IMR-90 (cell line): ENCODE measurements around the gene TRIM10. TPM values are rescaled to one million over a fixed set of nuclear protein-coding genes. Genes with fewer than 3 reads are reported as not detected.

Experiments used
- ATAC-seq: fragments of 200-7000 bp; cut with Tn5 transposase; 2 replicates; pipeline ENCODE4 v1.9.1; 2020; ENCODE audit warnings: low read depth, mild to moderate bottlenecking, moderate library complexity
- BruUV-seq: library from RNA; stranded (reverse); fragments of 400-500 nt; replicated peaks from 2 replicates; lab custom pipeline; 2021; lab: Mats Ljungman, UMichigan
- CTCF ChIA-PET: fragments of 300-600 bp; formaldehyde crosslinking; extraction: SDS; loops from one replicate; lab custom pipeline; 2021; ENCODE audit warnings: antibody characterized with exemption; lab: Yijun Ruan, JAX
- POLR2A ChIA-PET: fragments of 300-600 bp; sonication (Branson Sonifier 250); formaldehyde crosslinking; loops from one replicate; lab custom pipeline; 2022; ENCODE audit warnings: antibody characterized with exemption; ENCODE audit not compliant: unreplicated experiment; lab: Charles Lee
- DNase-seq: peaks from one replicate; pipeline ENCODE4 v3.0.0; 2013
- H2AFZ ChIP-seq: replicated peaks from 2 replicates; pipeline ENCODE3; 2013; ENCODE audit warnings: low read length, mild to moderate bottlenecking; ENCODE audit not compliant: poor library complexity
- H2AK5ac ChIP-seq: 2 replicates; pipeline ENCODE4 v1.6.1; 2013; ENCODE audit warnings: low read depth, low read length, inconsistent platforms
- H2AK9ac ChIP-seq: replicated peaks from 2 replicates; pipeline ENCODE3; 2013; ENCODE audit warnings: mild to moderate bottlenecking, low read depth, low read length, moderate library complexity; ENCODE audit not compliant: poor library complexity
- H2BK120ac ChIP-seq: 2 replicates; pipeline ENCODE4 v1.6.1; 2013; ENCODE audit warnings: low read depth, low read length, inconsistent platforms
- H2BK15ac ChIP-seq: 3 replicates; pipeline ENCODE4 v1.6.1; 2013; ENCODE audit warnings: low read depth, low read length, inconsistent platforms
- H2BK20ac ChIP-seq: 2 replicates; pipeline ENCODE4 v1.6.1; 2013; ENCODE audit warnings: low read depth, mild to moderate bottlenecking, inconsistent platforms, low read length, moderate library complexity
- H2BK5ac ChIP-seq: 2 replicates; pipeline ENCODE4 v1.6.1; 2013; ENCODE audit warnings: mild to moderate bottlenecking, low read depth, low read length, inconsistent platforms; ENCODE audit not compliant: poor library complexity, severe bottlenecking
- H3K14ac ChIP-seq: replicated peaks from 2 replicates; pipeline ENCODE4 v1.6.1; 2013; ENCODE audit warnings: low read depth, low read length, inconsistent platforms
- H3K18ac ChIP-seq: 2 replicates; pipeline ENCODE4 v1.6.1; 2013; ENCODE audit warnings: low read depth, low read length, control low read depth
- H3K23ac ChIP-seq: 2 replicates; pipeline ENCODE4 v1.6.1; 2013; ENCODE audit warnings: low read depth, low read length, inconsistent platforms
- H3K27ac ChIP-seq: 2 replicates; pipeline ENCODE4 v1.5.1; 2013; ENCODE audit warnings: mild to moderate bottlenecking, control low read depth, low read length; ENCODE audit not compliant: insufficient read depth
- H3K27me3 ChIP-seq: 2 replicates; pipeline ENCODE4 v1.6.1; 2013; ENCODE audit warnings: low read length; ENCODE audit not compliant: control insufficient read depth, insufficient read depth
- H3K36me3 ChIP-seq: 2 replicates; pipeline ENCODE4 v1.6.1; 2013; ENCODE audit warnings: low read length, mixed read lengths; ENCODE audit not compliant: control insufficient read depth, insufficient read depth
- H3K4ac ChIP-seq: 2 replicates; pipeline ENCODE4 v1.6.1; 2013; ENCODE audit warnings: low read depth, low read length, inconsistent platforms
- H3K4me1 ChIP-seq: 2 replicates; pipeline ENCODE4 v1.6.1; 2013; ENCODE audit warnings: low read length, mixed read lengths; ENCODE audit not compliant: control insufficient read depth, insufficient read depth
- H3K4me2 ChIP-seq: 2 replicates; pipeline ENCODE4 v1.6.1; 2013; ENCODE audit warnings: low read depth, mild to moderate bottlenecking, control low read depth, low read length, moderate library complexity
- H3K4me3 ChIP-seq: 2 replicates; pipeline ENCODE4 v1.5.1; 2013; ENCODE audit warnings: low read depth, mild to moderate bottlenecking, control low read depth, low read length, moderate library complexity; ENCODE audit not compliant: insufficient read depth
- H3K56ac ChIP-seq: 2 replicates; pipeline ENCODE4 v1.6.1; 2013; ENCODE audit warnings: low read length, inconsistent platforms; ENCODE audit not compliant: insufficient read depth; ENCODE audit errors: extremely low read depth
- H3K79me1 ChIP-seq, 2 experiments: 2 replicates each; pipeline ENCODE4 v1.6.1; 2013; ENCODE audit warnings: low read length in 2 of 2, inconsistent platforms in 1 of 2, low read depth in 1 of 2
- H3K9ac ChIP-seq: 2 replicates; pipeline ENCODE4 v1.6.1; 2013; ENCODE audit warnings: low read depth, low read length, control low read depth
- H3K9me1 ChIP-seq: 2 replicates; pipeline ENCODE4 v1.6.1; 2013; ENCODE audit warnings: low read length, inconsistent platforms; ENCODE audit not compliant: insufficient read depth
- H3K9me3 ChIP-seq: 2 replicates; pipeline ENCODE4 v1.6.1; 2013; ENCODE audit warnings: low read length; ENCODE audit not compliant: control insufficient read depth, insufficient read depth
- H4K20me1 ChIP-seq: 2 replicates; pipeline ENCODE4 v1.6.1; 2013; ENCODE audit warnings: low read length, inconsistent platforms; ENCODE audit not compliant: insufficient read depth
- H4K5ac ChIP-seq: 2 replicates; pipeline ENCODE4 v1.6.1; 2013; ENCODE audit warnings: mild to moderate bottlenecking, low read depth, low read length, control low read depth
- H4K8ac ChIP-seq, 2 experiments: 2 replicates each; pipeline ENCODE4 v1.6.1; 2013; ENCODE audit warnings: low read depth in 2 of 2, low read length in 2 of 2, control low read depth in 1 of 2, inconsistent platforms in 1 of 2
- H4K91ac ChIP-seq: 2 replicates; pipeline ENCODE4 v1.6.1; 2013; ENCODE audit warnings: low read depth, low read length, inconsistent platforms; ENCODE audit not compliant: insufficient read depth
- CHD1 ChIP-seq: IDR thresholded peaks from 2 replicates; pipeline ENCODE4 v1.6.1; 2012; ENCODE audit warnings: low read depth, low read length, improper control_type of control experiment
- POLR2A ChIP-seq: IDR thresholded peaks from 2 replicates; pipeline ENCODE4 v1.6.1; 2012; ENCODE audit warnings: mild to moderate bottlenecking, low read depth, low read length
- WGBS, 2 experiments: methylation state at CpG; one replicate each; pipeline versions ENCODE4 v1.1.5 to v1.1.7; 2013; ENCODE audit warnings: missing lambda C conversion rate in 2 of 2; ENCODE audit not compliant: insufficient read length in 1 of 2; ENCODE audit errors: extremely low coverage in 2 of 2; 5-methylcytosine and 5-hydroxymethylcytosine counted together
- dilution Hi-C: fragments of 300-500 bp; cut with HindIII; formaldehyde crosslinking; loops from one replicate; pipeline ENCODE4 v1.14.3; 2018; ENCODE audit warnings: low sequenced_read_pairs; ENCODE audit not compliant: unreplicated experiment
- in situ Hi-C: fragments of 300-500 bp; cut with MboI; formaldehyde crosslinking; loops from 3 replicates; pipeline ENCODE4 v1.14.3; 2019; ENCODE audit warnings: low sequenced_read_pairs, inconsistent platforms, mixed read lengths
- intact Hi-C: fragments of 100-400 bp; cut with micrococcal nuclease; formaldehyde crosslinking; loops from 2 replicates; pipeline ENCODE4 v1.10.0; 2022
- polyA plus RNA-seq, 3 experiments: library from polyadenylated mRNA; depleted of rRNA; stranded (reverse); fragments of >200 nt; gene quantifications; 2 replicates each; pipeline ENCODE4 v1.2.3, GENCODE V29; 2012; ENCODE audit warnings: low replicate concordance in 1 of 3
- total RNA-seq: library from RNA; depleted of rRNA; stranded (reverse); fragments of >200 nt; gene quantifications from 2 replicates; pipeline ENCODE4 v1.2.3, GENCODE V29; 2012

Gene TRIM10
- total and polyA plus RNA-seq, 2 of the 4 experiments (the other 2 are of a cell fraction) = not detected

- Histone ChIP-seq H3K23ac (no peak overlapping the region), H3K4me3 (no peak overlapping the region), H2BK5ac (no peak overlapping the region), H3K18ac (no peak overlapping the region), H3K9me3 (no peaks in the 10 kb centered on the region), H3K4ac (no peak overlapping the region), H4K20me1 (no peaks in the 10 kb centered on the region), H3K4me1 (peaks cover 2% of the 10 kb centered on the region; the same call in 1 of the 2 replicates), H4K5ac (no peak overlapping the region), H3K4me2 (no peak overlapping the region), H3K27me3 (peaks cover 28% of the 10 kb centered on the region), H4K91ac (no peak overlapping the region), H2AFZ (no peak overlapping the region), H2BK20ac (no peak overlapping the region), H2AK5ac (no peak overlapping the region), H3K56ac (no peak overlapping the region), H3K27ac (no peak overlapping the region), H2AK9ac (no peak overlapping the region), H3K9ac (no peak overlapping the region), H3K9me1 (no peaks in the 10 kb centered on the region), H3K14ac (no peak overlapping the region), H2BK15ac (no peak overlapping the region), H4K8ac (no peak overlapping the region), H3K36me3 (no peaks in the 10 kb centered on the region), H2BK120ac (no peak overlapping the region), H3K79me1 (no peaks in the 10 kb centered on the region)
- no TSS peak for BruUV-seq
- DNase-seq = no peak
- ChIA-PET CTCF (interaction anchor here (0.7 to 2.0 kb wide), 2 partner anchors 9 to 19 kb away, joined by 4 to 9 read pairs; no protein-coding TSS in a partner anchor), POLR2A (no interaction called here)
- TF ChIP-seq CHD1 = no peak
- no peak for TF ChIP-seq POLR2A
- intact Hi-C loops (no loop called here), in situ Hi-C loops (no loop called here), dilution Hi-C loops (no loop called here)
- no peak for ATAC-seq
- no CpG with 5 or more reads among the region's 2 CpGs for WGBS, 2 experiments
Observed at GRCh38 chr6:30122515-30122914, 38.5 kb downstream of the TRIM10 start.
